Activated gamma-delta T cell treated with anti-CD3 and anti-CD28 coated beads, Interleukin-2, amount 50 U/mL, for 16 hours (primary cell): ENCODE data around the gene CPNE4.
"Not testable (repeated sequence)": the region's sequence is repeated elsewhere in the genome, so short reads cannot be mapped to it uniquely, and the experiment has no call there.

Experiments
- DNase-seq: peaks from one replicate; pipeline ENCODE4 v3.0.0-alpha.2; 2020; ENCODE audit warnings: low read depth

Gene CPNE4

DNA sequence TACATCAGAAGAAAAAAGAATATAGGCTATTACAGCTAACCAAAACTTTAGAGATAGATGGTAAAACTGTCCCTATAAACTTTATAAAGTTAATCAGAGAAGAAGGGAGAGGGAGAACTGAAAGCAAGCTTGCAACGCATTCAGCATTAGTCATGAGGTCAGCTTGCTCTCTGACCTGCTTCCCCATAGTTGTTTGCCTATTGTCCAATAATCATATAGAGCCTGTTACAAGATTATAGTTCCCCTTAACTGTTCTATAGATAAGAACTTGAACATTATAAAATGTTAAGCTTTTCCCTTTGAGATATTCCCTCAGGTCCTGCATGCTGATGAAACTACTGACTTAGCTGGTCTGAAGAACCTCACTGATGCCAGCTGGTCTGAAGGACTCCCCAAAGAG, 74.5 kb downstream of the CPNE4 start:
- no peak for DNase-seq

DNA sequence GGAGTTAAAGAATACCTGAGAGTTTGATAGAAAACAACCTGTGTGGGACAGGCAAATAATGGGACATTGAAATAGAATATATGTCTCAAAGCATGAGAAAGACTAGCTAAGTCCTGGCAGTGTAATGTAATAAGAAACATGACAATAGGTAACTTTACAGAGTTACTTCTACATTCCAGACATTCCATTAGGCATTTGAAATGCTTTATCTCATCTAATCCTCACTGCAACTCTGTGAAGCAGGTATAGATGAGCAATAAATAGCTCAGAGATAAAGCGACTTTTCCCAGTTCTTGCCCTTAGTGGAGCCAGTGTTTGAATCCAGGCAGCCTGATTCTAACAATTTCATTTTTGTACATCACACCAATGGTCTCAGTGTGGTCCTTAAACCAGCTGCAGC, 76.8 kb downstream of the CPNE4 start:
- no peak for DNase-seq

DNA sequence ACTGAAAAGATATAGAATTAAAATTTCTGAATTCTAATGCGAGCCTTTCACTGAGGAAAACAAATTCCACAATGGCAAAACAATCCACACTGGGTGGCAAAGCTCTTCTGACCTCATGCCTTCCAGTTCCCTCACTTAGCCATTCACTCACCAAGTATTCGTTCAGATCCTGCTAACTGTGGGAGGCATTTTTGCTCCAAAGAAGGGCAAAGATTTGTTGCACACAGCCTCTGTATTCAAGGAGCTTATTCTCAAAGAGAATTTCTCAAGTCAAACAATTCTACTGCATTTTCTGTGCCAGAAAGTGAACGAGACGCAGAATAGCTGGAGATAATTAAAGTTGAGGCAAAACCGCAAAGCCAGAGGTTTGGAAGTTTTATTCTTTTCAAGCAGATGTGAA, 77.3 kb downstream of the CPNE4 start:
- DNase-seq, result no peak

- no peak for DNase-seq
These were observed 86.0 kb downstream of the CPNE4 start for GRCh38 chr3:131948806-131949205.

GRCh38 chr3:131944676-131945075, 90.1 kb downstream of the CPNE4 start:
- DNase-seq, result no peak

GRCh38 chr3:131933665-131934064, 101.1 kb downstream of the CPNE4 start:
- DNase-seq, result no peak

DNA sequence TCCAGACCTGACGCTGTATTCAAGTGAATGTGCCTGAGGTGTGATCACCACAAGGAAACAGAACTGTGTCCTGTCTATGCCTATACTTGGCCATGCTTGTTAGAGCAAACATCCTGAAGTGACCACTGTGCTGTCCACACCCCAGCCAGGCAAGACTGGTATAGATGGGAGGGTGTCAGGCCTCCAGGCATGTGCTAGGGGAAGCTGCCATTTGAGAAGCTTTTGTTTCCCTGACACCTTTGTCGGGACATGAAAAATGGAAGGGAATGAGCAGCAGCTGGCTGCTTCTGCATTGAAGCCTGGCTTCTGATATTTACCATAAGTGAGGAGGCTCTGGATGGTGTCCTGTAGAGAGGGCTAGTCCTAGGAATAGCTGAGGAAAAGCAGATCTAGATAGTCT, 106.2 kb downstream of the CPNE4 start:
- no peak for DNase-seq

GRCh38 chr3:131925571-131925970, 109.2 kb downstream of the CPNE4 start:
- no peak for DNase-seq

DNA sequence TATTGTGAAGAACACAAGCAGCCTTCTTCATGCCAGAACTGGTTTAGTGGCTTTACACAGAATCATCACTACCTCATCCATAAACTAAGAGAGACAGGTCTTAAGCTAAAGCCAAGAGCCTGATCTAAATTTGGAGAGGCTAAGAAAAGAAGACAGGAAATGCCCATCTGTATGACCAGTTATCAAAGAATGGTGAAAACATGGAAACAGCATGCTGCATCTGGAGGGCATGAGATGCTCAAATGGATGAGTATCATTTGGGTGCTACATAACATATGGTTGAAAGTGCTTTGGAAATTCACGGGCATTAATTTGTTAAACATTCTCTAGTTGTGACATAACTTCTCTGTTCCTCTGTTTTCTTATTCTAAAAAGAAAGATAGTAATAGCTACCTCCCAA, 112.5 kb downstream of the CPNE4 start:
- DNase-seq, result no peak

GRCh38 chr3:131917006-131917405, 117.8 kb downstream of the CPNE4 start:
- no peak for DNase-seq

- DNase-seq, result no peak
These were observed 120.6 kb downstream of the CPNE4 start for GRCh38 chr3:131914090-131914691.

GRCh38 chr3:131912255-131912654, 122.6 kb downstream of the CPNE4 start:
- no peak for DNase-seq

DNA sequence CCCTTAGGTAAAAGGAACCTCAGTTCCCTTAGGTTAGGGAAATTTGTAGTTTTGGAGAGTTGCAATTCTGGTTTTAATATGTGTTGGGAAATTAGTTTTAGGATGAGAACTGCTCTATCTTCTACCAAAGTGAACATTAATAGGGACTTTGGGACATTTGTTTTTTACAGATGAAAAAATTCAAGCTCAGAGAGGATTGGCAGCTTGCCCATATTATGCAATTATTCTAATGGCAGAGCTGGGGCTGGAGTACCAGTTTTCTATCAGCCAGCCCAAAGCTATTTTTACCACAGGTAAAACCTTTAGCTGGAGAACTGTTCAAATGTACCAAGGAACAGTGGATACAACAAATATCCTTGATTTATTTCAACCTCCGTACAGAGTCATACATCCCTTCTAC, 127.0 kb downstream of the CPNE4 start:
- DNase-seq, result no peak

- no peak for DNase-seq
These were observed 130.8 kb downstream of the CPNE4 start for GRCh38 chr3:131903988-131904415.

DNA sequence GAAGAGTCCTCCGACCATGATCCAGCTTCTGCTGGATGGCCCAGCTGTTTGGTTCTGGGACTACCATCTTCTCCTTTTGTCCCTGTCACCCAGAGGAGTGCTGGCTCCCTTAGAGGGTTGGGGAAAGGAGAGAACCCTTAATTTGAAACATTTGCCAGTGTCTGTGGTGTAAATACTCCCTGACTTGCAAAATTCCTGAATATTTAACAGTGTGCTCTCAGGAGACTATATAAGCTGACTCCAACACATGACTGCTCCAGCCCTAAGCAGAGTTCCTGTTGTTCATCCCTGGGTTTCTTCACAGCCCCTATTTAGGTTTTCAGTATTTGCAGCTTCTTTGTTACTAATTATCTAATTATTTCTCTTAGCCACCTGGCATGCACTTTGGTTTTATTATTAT, 133.1 kb downstream of the CPNE4 start:
- DNase-seq, result no peak

GRCh38 chr3:131900891-131901290, 133.9 kb downstream of the CPNE4 start:
- DNase-seq, result no peak

- no peak for DNase-seq
These were observed 135.8 kb downstream of the CPNE4 start for GRCh38 chr3:131899021-131899420.

GRCh38 chr3:131898346-131898745, 136.5 kb downstream of the CPNE4 start:
- DNase-seq, result no peak

GRCh38 chr3:131896285-131896684, 138.5 kb downstream of the CPNE4 start:
- no peak for DNase-seq

GRCh38 chr3:131895766-131896165, 139.0 kb downstream of the CPNE4 start:
- DNase-seq, result no peak

GRCh38 chr3:131892331-131892730, 142.5 kb downstream of the CPNE4 start:
- DNase-seq, result no peak

DNA sequence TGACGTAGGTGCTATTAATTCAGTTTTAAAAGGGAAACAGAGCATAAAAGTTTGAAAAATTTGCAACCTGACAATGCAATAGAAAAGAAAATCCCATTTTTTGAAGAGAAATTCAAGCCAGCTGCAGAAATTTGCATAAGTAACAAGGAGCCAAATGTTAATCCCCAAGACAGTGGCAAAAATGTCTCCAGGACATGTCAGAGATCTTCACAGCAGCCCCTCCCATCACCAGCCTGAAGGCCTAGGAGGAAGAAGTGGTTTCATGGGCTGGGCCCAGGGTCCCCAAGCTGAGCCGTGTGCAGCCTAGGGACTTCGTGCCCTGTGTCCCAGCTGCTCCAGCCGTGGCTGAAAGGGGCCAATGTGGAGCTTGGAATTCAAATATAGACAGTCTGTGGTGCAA, 148.9 kb downstream of the CPNE4 start:
- DNase-seq, result not testable (repeated sequence)

GRCh38 chr3:131883711-131884407, 151.0 kb downstream of the CPNE4 start:
- DNase-seq, result no peak

- DNase-seq, result no peak
These were observed 151.7 kb downstream of the CPNE4 start for GRCh38 chr3:131883086-131883485.
